Vagina (tissue), 2 donors: ENCODE measurements around the gene PRSS53. TPM values are rescaled to one million over a fixed set of nuclear protein-coding genes. Genes with fewer than 3 reads are reported as not detected.

Source experiments
- DNase-seq, 2 donors: peaks; one replicate each; pipeline ENCODE4 v3.0.0-alpha.2; 2017; ENCODE audit errors: extremely low spot score in 2 of 2
- H3K27ac ChIP-seq: fragments of 200-600 bp; sonication (generic); one replicate; pipeline ENCODE4 v1.5.1; 2019
- H3K27me3 ChIP-seq: fragments of 200-600 bp; sonication (generic); one replicate; pipeline ENCODE4 v1.5.1; 2019
- H3K36me3 ChIP-seq, 2 donors: fragments of 200-600 bp; sonication (generic); one replicate each; pipeline ENCODE4 v1.5.1; 2017 to 2019
- H3K4me1 ChIP-seq: fragments of 200-600 bp; sonication (generic); one replicate; pipeline ENCODE4 v1.5.1; 2019
- H3K4me3 ChIP-seq, 2 donors: fragments of 200-600 bp; sonication (generic); 1 replicate in 1 of 2; 2 replicates in 1 of 2; pipeline ENCODE4 v1.5.1; 2016 to 2019
- H3K9me3 ChIP-seq: fragments of 200-600 bp; sonication (generic); one replicate; pipeline ENCODE4 v1.5.1; 2019
- POLR2A ChIP-seq, 2 donors: fragments of 450-650 bp; IDR thresholded peaks; one replicate each; pipeline ENCODE4 v1.6.1; 2017; ENCODE audit warnings: antibody characterized with exemption in 2 of 2, mild to moderate bottlenecking in 2 of 2, moderate library complexity in 2 of 2
- POLR2AphosphoS5 ChIP-seq, 2 donors: sonication (generic); formaldehyde crosslinking; IDR thresholded peaks; one replicate each; pipeline ENCODE4 v1.9.0; 2017; ENCODE audit warnings: antibody characterized with exemption in 2 of 2, mild to moderate bottlenecking in 2 of 2, low read depth in 1 of 2; ENCODE audit not compliant: insufficient read depth in 1 of 2
- intact Hi-C: fragments of 100-400 bp; cut with DNase I; formaldehyde crosslinking; loops from one replicate; pipeline ENCODE4 v1.15.1; 2023
- total RNA-seq: library from RNA; depleted of rRNA; stranded (reverse); fragments of >200 nt; gene quantifications from one replicate; pipeline ENCODE4 v1.2.3, GENCODE V29; 2016
- TF ChIP-seq, protein P1 (sequence below), 3 experiments: fragments of 450-650 bp in 2 of 3; fragments of 200-600 bp in 1 of 3; sonication (generic) in 1 of 3; IDR thresholded peaks; one replicate each; pipeline ENCODE4 v1.5.1; 2017 to 2019; ENCODE audit warnings: antibody characterized with exemption in 3 of 3, mild to moderate bottlenecking in 2 of 3, moderate library complexity in 2 of 3

Gene PRSS53
- total RNA-seq, 1 donor from 2014 or later: 2.0 TPM

DNA sequence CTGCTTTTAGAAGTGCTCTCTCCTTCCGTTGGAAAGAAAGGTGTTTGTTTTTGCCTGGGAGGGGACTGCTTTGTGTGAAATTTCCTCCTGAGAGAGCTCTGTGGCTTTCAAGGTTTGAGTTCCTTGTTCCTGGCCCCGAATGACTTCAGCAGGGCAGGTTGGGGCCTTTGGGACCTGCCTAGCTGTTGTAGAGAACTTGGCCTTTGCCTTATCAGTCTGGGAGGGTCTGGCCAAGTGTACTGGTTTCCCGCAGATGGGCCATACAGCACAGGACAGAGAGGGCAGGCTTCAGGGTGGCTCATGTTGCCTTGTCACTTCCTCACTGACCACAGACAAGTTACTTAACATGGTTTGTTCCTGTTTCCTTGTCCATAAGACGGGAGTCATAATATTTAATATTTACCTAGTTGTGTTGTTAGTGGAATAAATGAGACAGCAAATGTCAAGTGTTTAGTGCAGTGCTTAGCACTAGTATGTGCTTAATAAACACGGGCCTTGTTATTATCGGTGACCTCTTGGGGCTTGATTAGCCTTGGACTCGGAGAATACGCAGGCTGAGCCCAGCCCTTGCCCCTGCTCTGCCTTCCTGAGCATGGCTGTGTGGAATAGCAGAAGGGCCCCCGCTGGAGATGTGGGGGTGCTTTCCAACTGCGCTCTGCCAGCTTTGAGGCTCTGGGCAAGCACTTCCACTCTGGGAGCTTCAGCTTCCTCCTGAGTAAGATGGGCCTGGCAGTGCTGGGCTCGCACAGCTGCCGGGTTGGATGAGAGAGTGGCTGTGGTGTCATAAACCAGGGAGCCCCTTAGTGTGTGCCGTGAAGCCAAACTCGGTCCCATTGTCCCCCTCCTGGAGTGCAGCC, 40.2 kb upstream of the PRSS53 start:
- Histone ChIP-seq H3K9me3 (no peaks in the 10 kb centered on the region), H3K4me1 (peaks cover 40% of the 10 kb centered on the region), H3K4me3 (no peak overlapping the region), H3K27ac (peak overlapping the region; percentile 72), H3K27me3 (no peaks in the 10 kb centered on the region), H3K36me3 (peaks cover 0 to 37% of the 10 kb centered on the region in 2 donors)
- DNase-seq: no peak
- intact Hi-C loops: no loop called here
- no peak for TF ChIP-seq POLR2AphosphoS5 (IDR thresholded peaks at IDR 0.05; ENCODE audit: insufficient read depth in 1 of 2, low read depth in 1 of 2)
- TF ChIP-seq, protein P1, sequence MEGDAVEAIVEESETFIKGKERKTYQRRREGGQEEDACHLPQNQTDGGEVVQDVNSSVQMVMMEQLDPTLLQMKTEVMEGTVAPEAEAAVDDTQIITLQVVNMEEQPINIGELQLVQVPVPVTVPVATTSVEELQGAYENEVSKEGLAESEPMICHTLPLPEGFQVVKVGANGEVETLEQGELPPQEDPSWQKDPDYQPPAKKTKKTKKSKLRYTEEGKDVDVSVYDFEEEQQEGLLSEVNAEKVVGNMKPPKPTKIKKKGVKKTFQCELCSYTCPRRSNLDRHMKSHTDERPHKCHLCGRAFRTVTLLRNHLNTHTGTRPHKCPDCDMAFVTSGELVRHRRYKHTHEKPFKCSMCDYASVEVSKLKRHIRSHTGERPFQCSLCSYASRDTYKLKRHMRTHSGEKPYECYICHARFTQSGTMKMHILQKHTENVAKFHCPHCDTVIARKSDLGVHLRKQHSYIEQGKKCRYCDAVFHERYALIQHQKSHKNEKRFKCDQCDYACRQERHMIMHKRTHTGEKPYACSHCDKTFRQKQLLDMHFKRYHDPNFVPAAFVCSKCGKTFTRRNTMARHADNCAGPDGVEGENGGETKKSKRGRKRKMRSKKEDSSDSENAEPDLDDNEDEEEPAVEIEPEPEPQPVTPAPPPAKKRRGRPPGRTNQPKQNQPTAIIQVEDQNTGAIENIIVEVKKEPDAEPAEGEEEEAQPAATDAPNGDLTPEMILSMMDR (IDR thresholded peaks at IDR 0.05): no peak
- no peak for TF ChIP-seq POLR2A (IDR thresholded peaks at IDR 0.05)

DNA sequence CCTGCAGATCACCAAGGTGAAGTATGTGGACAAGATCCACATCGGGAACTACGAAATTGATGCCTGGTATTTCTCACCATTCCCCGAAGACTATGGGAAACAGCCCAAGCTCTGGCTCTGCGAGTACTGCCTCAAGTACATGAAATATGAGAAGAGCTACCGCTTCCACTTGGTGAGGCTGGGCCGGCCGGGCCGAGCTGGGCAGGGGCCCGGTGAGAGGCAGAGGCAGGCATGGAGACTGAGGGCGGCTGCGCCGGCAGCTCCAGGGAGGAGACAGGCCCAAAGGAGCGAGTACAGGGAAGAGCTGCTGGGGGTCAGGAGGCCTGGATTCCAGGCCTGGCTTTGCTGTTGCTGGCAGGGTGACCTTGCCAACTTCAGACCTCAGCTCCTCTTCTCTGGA, 38.4 kb upstream of the PRSS53 start:
- Histone ChIP-seq H3K4me1 (peaks cover 33% of the 10 kb centered on the region), H3K27ac (no peak overlapping the region), H3K9me3 (no peaks in the 10 kb centered on the region), H3K36me3 (peaks cover 0 to 39% of the 10 kb centered on the region in 2 donors), H3K27me3 (no peaks in the 10 kb centered on the region), H3K4me3 (no peak overlapping the region)
- intact Hi-C loops: no loop called here
- DNase-seq: no peak
- TF ChIP-seq POLR2A (IDR thresholded peaks at IDR 0.05) (no peak), POLR2AphosphoS5 (IDR thresholded peaks at IDR 0.05; ENCODE audit: insufficient read depth in 1 of 2, low read depth in 1 of 2) (no peak)
- TF ChIP-seq, protein P1 (IDR thresholded peaks at IDR 0.05): no peak

DNA sequence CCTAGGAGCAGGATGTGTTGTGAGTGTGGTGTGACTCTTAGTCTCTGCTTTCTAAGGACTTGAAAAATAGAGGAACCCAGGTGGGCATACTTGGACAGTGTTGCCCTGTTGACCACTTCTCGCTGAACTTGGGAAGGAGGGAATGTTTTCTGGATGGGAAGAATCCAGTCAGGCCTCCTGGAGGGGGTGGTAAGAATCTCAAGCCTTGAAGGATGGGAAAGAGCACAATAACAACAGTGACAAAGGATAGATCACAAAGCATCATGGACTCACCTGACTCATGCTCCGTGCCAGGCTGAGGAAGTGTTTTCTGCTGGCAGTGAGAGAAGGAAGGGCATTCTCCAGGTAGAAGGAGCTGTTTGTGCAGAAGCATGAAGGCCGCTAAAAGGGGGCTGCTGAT, 37.1 kb upstream of the PRSS53 start:
- intact Hi-C loops: no loop called here
- H3K9me3 ChIP-seq: no peaks in the 10 kb centered on the region
- H3K36me3 ChIP-seq: peaks cover 0 to 39% of the 10 kb centered on the region in 2 donors
- DNase-seq: no peak
- H3K4me3 ChIP-seq: no peak overlapping the region
- no peak overlapping the region for H3K27ac ChIP-seq
- no peaks in the 10 kb centered on the region for H3K27me3 ChIP-seq
- H3K4me1 ChIP-seq: peaks cover 23% of the 10 kb centered on the region
- TF ChIP-seq POLR2AphosphoS5 (IDR thresholded peaks at IDR 0.05; ENCODE audit: insufficient read depth in 1 of 2, low read depth in 1 of 2) (no peak), POLR2A (IDR thresholded peaks at IDR 0.05) (no peak)
- TF ChIP-seq, protein P1 (IDR thresholded peaks at IDR 0.05): no peak

DNA sequence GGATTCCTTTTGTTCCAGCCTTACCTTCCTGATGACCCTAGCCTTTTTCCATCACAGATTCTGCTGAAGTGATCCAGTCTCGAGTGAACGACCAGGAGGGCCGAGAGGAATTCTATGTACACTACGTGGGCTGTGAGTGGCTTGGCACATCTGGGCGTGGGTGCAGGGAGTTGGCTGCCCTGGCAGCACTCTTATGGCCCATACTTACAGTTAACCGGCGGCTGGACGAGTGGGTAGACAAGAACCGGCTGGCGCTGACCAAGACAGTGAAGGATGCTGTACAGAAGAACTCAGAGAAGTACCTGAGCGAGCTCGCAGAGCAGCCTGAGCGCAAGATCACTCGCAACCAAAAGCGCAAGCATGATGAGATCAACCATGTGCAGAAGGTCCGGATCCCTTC, 31.4 kb upstream of the PRSS53 start:
- H3K36me3 ChIP-seq: peaks cover 0 to 30% of the 10 kb centered on the region in 2 donors

More for the DNA sequence above, 31.4 kb upstream of the PRSS53 start:
- no peaks in the 10 kb centered on the region for H3K27me3 ChIP-seq
- no peak for DNase-seq
- H3K4me1 ChIP-seq: peaks cover 29% of the 10 kb centered on the region
- intact Hi-C loops: no loop called here
- no peaks in the 10 kb centered on the region for H3K9me3 ChIP-seq
- H3K27ac ChIP-seq: no peak overlapping the region
- no peak for TF ChIP-seq POLR2A (IDR thresholded peaks at IDR 0.05)
- TF ChIP-seq POLR2AphosphoS5 (IDR thresholded peaks at IDR 0.05; ENCODE audit: insufficient read depth in 1 of 2, low read depth in 1 of 2): no peak
- TF ChIP-seq, protein P1 (IDR thresholded peaks at IDR 0.05): no peak
- H3K4me3 ChIP-seq: no peak overlapping the region
